Activated effector memory CD4-positive, alpha-beta T cell treated with Interleukin-2 at 50 U/mL for 16 hours (primary cell): ENCODE results near the gene ANKK1.

Experiments
- DNase-seq: peaks from one replicate; pipeline ENCODE4 v3.0.0-alpha.2; 2020

Gene ANKK1

DNA sequence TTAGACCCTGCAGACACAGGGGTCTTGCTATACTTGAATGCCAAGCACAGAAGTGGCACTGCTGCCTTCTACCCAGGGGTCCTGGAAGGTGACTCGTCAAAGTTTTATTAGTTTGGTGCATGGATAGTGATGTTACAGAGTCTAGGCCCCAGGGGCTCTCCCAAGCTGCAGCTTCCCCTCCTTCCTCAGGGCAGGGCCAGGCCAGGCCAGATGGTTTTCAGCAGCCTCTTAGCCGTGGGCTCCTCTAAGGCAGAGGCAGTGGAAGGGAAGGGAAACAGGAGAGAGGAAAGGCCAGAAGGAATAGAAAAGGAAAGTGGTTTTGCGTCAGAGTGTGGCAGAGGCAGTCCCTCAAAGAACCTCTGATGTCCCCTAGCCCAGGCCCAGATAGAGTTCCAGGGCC, 21.9 kb downstream of the ANKK1 start:
- DNase-seq, result no peak

DNA sequence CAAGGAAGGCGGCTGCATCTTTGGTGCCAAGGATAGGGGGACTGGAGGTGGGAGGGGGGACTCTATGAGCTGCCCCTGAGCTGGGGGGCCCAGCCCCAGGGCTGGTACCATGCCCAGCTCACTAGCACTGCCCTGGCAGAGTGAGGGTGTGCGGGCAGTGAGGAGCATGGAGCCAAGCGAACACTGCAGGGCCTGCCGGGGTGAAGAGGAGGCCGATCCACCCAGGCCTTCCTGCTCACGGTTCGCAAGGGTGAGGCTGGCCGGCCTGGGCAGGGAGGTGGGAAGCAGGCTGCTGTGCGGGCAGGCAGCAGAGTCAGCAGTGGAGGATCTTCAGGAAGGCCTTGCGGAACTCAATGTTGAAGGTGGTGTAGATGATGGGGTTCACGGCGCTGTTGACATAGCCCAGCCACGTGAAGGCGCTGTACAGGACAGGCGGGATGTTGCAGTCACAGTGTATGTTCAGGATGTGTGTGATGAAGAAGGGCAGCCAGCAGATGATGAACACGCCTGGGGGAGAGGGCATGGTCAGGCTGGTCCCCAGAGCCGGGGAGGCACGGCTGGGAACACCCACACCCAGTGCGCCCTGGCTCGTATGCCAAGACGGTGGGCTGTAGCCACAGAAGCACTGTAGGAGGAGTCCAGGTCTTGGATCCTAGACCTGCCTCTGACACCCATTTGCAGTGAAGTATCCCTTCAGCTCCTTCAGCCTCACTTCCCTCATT, 23.0 kb downstream of the ANKK1 start:
- DNase-seq, result no peak

DNA sequence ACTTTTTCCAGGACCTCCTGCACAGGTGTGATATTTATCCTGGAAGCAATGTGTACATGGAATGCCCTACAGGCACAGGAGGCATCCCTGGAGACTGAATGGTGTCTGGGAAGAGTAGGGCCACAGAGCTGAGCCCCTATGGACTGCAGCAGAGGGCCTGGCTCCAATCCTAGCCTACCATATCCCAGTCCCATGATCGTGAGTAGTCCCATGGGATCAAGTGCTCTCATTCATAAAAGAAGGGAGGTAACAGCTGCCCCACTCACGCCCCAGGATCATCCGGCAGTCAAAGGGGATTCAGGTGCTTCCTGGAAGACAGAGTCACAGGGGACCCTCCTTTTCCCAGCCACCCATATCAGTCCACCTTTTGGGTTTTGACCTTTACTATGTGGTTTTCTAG, 24.0 kb downstream of the ANKK1 start:
- DNase-seq, result no peak

DNA sequence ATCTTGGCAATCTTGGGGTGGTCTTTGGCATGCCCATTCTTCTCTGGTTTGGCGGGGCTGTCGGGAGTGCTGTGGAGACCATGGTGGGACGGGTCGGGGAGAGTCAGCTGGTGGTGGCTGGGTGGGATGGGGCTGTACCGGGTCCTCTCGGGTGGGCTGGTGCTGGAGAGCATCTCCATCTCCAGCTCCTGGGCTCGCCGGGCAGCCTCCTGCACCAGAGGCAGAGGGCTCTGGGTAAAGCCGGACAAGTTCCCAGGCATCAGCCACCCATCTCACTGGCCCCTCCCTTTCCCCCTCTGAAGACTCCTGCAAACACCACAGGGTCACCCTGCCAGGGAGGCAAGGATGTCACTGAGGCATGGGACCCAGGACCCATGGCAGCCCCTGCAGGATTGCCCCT, 25.1 kb downstream of the ANKK1 start:
- DNase-seq, result no peak

DNA sequence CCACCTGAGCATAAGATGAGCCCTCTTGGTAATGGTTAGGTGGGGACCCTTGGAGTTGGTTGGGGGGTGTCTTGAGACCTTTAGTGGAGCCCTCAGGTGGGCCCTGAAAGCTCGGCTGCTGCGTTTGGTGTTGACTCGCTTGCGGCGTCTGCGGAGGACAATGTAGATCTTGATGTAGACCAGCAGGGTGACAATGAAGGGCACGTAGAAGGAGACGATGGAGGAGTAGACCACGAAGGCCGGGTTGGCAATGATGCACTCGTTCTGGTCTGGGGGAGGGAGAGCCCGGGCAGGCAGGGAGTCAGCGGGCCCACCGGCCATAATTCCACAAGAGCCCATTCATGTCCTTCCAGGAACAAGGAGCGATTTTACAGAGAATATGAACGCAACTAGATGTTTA, 27.8 kb downstream of the ANKK1 start:
- no peak for DNase-seq

DNA sequence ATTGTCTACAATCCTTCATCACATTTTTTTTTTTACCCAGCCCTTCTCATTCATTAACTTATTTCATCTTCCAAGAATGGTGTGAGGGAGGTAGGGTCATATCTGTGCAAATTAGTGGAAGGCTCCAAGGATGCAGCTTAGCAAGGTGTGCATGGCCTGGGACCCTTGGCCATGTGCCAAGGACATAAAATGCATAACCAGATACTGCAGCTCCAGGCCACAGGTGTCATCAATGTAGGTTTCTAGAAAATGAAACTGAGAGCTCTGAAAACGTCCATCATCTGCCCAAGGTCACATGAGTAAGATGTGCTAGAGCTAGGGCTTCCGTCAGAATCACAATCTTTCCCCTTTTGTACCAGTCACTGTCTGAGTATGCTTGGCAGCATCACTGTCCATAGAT, 29.8 kb downstream of the ANKK1 start:
- no peak for DNase-seq

DNA sequence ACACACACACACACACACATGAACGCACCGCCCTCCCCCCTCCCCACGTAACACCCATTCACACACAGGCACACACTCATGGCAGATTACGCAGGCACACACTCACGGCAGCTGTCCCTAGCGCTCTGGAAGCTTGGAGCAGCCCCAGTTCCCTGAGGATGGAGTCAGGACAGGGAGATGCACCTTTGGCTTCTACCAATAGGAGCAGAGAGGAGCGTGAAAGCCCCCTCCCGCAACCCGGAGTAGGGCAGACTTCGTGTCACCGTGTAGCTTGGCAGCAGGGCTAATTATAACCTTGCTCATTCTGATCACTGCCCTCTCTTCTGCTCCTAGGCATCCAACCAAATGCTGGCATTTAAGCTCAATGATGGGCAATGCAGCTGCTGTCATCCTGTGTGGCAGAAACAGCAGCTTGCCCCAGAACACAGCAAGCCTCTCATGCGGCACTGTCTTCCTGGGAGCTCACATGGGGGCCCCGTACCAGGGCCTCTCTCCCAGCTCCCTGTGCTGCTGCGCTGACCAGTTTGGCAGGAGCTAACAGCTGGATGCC, 31.9 kb downstream of the ANKK1 start:
- DNase-seq, result no peak

DNA sequence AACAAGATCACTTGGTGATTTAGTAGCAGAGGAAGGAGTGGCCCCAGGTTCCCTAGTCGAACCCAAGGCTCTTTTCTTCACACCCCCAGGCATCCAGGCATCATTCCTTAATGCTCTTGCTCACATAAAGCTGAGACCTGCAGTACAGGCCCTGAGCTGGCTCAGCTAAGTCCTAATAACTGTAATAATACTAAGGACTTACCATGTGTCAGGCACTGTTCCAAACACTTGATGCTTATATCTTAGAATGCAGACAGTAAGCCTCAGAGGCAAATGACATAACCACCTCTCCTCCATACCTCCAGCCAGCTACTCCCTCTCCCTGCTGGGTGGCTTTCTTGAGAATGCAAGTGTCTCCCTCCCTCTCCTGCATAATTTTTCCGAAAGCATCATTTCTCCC, 33.2 kb downstream of the ANKK1 start:
- no peak for DNase-seq

DNA sequence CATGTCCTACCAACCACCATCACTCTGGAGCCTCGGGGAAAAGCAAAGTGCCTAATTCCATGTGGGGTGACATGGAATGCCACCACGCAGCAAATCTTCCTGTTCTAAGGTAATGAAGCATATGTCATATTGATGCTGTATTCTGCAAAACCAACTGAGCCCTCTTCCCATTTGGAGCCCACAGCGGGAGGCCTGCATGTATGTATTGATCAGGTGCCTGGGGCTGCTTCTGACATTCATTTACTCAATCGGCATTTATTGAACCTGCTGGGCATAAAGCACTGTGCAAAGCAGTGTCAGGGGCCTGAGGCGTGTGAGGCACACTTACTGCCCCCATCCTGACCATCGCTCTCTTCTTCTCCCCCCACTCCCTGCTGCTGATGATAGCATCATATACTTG, 39.1 kb downstream of the ANKK1 start:
- no peak for DNase-seq

DNA sequence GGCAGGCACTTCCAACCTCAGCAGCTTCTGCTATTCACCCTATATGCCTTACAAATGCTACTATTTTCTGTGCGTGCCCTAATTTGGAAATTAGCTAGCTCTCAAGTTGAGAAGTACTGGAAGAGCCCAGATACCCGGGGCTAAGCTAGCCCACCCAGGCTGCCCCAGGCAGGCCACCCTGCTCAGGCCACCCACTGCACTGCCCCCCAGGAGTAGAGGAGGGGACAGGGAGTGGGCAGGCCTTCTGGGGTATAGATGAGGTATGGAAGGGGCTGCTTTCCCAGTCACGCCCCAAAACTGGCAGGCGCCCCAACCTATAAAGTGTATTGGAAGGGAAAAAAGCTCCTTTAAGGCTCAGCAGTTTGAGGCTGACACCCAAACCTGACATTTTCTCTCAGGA, 44.2 kb downstream of the ANKK1 start:
- DNase-seq, result no peak

DNA sequence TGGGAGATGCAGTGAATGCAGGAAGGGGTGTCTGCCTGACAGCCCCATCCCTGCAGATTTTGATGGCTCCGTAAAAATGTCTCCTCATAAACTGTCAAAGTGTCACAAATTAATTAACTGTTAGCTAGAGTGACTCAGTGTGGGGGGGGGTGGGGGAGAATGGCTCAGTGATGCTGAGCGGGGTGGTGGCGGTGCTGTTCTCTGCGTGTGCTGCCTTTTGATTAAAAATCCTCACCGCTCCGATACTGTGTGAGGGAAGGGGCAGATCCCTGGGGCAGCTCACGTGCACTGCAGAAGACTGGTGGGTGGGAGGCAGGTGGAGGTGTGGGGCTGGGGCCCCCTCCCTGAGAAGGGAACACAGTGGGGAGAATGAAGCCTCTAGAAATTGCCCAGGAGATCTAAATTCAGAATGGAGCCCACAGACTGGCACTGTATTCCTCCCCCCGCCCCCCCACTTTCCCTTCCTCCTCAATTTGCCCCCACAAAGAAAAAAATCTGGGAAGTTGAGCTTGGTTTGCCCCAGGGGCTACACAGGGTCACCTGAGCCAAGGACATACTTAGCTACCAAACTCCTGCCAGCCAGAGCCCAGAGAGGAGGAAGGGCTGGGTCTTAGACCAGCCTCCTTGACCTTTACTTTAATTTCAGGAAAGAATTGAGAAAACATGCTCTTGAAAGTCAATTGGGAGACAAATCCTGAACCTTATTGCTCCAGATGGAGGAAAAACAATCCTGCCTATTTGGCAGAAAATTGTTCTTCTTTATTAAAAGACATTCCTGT, 47.8 kb downstream of the ANKK1 start:
- DNase-seq, result no peak

DNA sequence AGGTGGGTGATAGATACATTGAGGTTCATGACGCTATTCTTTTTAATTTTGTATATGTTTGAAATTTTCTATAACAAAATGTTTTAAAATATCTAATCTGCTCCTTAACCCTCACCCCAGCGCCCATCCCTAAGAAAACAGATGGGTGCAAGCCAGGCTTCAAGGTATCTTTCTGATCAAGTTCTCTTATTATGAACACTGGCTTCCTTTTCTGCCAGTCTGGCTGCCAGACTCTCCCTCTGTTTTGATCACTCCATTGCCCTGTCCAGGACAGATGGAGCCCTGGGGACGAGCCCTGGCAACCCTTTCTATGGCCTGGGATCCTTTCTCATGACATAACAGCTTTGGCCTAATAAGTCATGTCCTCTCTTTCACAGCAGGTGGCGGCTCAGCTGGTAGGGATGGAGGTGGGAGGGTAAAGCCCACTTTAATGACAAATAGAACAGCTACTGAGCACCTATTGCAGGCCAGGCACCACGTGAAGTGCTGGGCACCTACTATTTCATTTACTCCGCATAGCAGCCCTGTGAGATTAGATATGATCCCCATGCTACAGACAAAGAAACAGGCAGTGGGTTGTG, 49.2 kb downstream of the ANKK1 start:
- DNase-seq, result no peak

DNA sequence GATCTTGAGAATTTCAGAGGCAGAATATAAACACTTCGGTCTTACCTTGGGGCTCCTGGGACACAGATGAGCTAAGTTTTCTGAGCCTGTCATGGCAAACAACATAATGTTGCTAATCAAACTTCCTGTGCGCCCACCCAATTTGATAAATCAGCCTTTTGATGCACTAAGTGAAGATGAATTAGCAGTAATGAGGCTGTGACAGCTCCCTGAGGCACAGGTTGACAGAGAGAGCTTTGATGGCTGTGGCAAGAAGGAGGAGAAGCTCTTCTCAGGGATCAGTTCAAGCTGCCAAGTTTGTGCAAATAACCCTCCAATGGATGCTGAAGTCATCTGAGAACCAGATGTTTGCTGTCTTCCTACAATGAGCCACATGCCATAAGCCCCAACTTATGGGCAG, 53.2 kb downstream of the ANKK1 start:
- no peak for DNase-seq

DNA sequence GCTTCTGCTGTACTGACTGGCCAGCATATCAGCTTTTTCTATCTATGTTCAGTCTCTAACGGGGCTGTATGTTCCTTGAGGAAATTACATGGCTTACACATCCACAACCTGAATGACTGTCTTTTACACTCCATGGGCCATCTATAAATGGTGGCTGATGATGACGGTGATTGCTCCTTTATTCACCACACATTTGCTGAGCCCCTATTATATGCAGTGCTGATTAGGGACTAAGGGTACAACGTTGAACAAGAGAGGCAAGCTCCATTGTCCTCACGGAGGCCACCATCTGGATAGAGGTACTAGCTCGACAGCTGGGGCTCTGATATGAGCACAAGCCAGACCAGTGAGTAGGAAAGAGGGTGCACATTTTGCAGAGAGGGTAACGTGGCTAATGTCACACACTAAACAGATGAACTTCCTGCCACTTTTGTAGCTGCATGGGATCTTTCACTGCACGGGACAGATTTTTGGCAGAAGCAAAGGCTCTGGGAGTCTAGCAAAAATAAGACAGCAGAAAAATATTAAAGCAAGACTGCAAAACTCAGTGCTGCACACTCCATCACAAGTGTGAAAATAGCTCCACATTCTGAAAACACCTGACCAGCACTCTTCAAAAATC, 57.0 kb downstream of the ANKK1 start:
- DNase-seq, result no peak

DNA sequence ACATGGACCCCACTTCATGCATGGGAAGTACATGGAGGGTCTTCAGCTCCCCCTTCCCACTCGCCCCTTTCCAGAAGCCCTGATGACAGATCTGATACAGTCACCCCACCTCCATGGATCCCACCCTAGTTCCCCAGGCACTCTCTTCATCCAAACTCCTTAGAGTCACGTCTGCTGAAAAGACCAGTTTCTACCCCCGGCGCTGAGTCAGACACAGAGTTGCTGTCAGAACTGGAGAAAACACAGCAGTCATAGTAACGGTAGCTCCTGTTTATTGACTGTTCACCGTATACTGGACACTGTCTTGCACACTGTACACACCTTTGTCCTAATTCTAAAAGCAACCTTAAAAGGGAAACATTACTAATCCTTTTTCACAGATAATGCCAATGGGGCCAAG, 58.5 kb downstream of the ANKK1 start:
- DNase-seq, result no peak

DNA sequence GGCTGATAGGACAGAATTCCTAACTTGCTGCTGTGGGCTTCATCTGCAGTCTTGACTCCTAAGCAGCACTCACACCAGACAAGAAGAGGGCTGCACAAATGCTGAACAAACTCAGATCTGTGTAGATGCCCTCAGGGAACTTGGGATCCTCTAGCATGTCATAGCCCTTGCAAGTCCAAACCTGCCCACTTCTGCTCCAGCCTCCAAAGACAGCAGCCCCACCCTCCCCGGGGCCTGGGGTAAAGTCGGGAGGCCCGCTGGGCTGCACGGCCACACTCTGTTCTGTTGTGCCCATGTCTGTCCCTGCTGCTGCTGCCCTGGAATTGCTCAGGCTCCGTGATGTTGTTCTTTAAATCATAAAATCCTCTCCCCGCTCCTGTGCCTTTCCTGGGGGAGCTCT, 59.4 kb downstream of the ANKK1 start:
- no peak for DNase-seq

DNA sequence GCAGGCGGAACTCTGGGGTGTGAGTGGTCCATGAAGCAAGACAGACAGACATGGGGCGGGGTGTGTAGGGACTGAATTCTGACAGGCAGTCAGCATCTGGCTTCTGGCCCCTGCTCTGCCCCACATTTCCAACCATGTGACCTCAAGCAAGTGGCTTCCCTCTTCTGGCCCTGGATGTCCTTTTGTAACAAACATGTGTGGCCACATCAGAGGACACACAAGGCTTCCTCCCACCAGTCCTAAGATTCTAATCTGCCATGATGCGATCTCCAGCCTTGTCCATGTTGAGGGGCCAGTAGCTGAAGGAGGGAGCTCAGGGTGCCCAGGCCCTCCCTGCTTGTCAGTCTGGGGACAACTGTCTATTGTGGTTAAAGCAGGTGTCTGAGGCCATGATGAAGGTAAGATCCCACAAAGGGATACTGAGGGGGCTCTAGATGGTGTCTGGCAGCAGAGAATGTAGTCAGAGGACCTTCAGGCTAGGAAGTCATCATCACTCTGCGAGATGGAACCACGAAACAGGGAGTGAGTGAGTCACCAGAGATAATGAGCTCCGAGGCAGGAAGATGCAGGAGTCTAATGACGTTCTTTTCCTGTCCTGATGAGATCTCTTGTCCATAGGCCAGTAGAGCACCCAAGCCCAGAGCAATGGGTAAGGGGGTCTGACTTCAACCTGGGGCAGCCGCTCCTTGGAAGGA, 60.2 kb downstream of the ANKK1 start:
- DNase-seq, result no peak

DNA sequence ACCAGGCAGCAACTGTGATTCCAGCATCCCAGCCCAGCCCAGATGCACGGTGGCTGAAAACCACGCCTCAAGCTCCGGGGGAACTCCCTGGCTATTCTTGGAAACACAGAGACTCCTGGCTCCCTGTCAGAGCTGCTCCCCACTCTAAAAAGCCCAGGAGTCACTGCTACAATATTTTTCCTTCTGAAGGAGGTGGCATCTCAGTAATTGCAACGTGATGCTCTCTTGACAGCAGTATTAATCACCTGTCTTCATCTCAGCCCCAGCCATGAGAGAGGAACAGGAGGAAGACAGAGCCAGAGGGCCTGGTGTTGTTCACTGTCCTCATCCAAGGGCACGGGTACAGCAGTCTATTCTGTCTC, 60.7 kb downstream of the ANKK1 start:
- DNase-seq, result no peak

DNA sequence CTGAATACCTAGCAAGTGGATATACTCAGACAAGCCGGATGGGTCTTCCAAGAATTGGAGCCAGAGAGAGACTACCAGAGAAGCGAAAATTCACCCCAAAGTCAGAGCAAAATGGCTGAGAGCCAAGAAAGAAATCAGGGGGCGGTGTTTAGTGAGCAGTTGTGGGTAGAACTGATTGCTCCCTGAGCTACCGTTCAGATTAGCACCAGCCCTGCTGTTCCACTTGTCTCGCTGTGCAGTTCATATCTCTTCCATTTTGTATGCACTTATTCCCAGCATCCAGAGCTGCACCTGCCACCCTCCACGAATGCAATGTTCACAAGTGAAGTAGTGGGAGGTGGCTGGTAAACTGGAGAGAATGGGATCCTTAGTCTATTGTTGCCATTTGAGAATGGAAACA, 62.2 kb downstream of the ANKK1 start:
- no peak for DNase-seq
